Parathyroid adenoma (tissue), 2 donors: ENCODE data around the gene ABCC3.

Experiments used
- H2AFZ ChIP-seq: fragments of 300-600 bp; sonication (generic); one replicate; pipeline ENCODE4 v1.7.0; 2017; ENCODE audit warnings: antibody characterized with exemption, mild to moderate bottlenecking
- H3K27ac ChIP-seq: fragments of 300-600 bp; sonication (generic); one replicate; pipeline ENCODE4 v1.7.0; 2017
- H3K27me3 ChIP-seq: fragments of 300-600 bp; sonication (generic); one replicate; pipeline ENCODE4 v1.7.0; 2017; ENCODE audit warnings: low read length; ENCODE audit not compliant: control insufficient read depth, insufficient read depth
- H3K36me3 ChIP-seq: fragments of 300-600 bp; sonication (generic); one replicate; pipeline ENCODE4 v1.7.0; 2017; ENCODE audit warnings: low read length; ENCODE audit not compliant: control insufficient read depth, insufficient read depth
- H3K4me1 ChIP-seq: fragments of 300-600 bp; sonication (generic); one replicate; pipeline ENCODE4 v1.7.0; 2017; ENCODE audit warnings: control low read depth
- H3K4me2 ChIP-seq: fragments of 300-600 bp; sonication (generic); one replicate; pipeline ENCODE4 v1.7.0; 2017; ENCODE audit warnings: low read length
- H3K4me3 ChIP-seq: fragments of 300-600 bp; sonication (generic); one replicate; pipeline ENCODE4 v1.7.0; 2017; ENCODE audit warnings: low read depth, low read length
- H3K79me2 ChIP-seq: fragments of 300-600 bp; sonication (generic); one replicate; pipeline ENCODE4 v1.7.0; 2017; ENCODE audit warnings: control low read depth
- H3K9ac ChIP-seq: fragments of 300-600 bp; sonication (generic); one replicate; pipeline ENCODE4 v1.7.0; 2017; ENCODE audit warnings: mild to moderate bottlenecking
- H3K9me3 ChIP-seq: fragments of 300-600 bp; sonication (generic); one replicate; pipeline ENCODE4 v1.7.0; 2017; ENCODE audit warnings: low read length; ENCODE audit not compliant: control insufficient read depth
- TF ChIP-seq, protein P1 (sequence below): fragments of 300-600 bp; sonication (generic); IDR thresholded peaks from one replicate; pipeline ENCODE4 v1.7.0; 2017; ENCODE audit warnings: antibody characterized with exemption, mild to moderate bottlenecking
- donor health status: primary hyperparathyroidism.

The ABCC3 gene

DNA sequence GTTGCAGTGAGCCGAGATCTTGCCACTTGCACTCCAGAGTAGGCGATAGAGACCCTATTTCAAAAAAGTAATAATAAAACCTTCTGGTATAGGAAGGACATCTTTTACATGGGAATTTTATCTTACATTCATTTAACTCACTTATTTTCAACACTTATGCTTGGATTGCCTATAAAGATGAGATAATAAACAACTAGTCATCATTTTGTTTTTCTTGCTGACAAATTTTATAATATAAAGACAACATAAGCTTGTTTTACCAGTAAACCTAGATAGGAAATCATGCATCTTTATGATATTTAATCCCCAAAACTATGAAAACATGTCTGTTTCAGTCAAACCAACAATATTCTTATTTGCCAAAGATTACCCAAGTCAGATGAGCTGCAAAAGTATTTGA, 17.0 kb downstream of the ABCC3 start:
- no peaks in the 10 kb centered on the region for H3K36me3 ChIP-seq
- no peaks in the 10 kb centered on the region for H3K9me3 ChIP-seq
- H2AFZ ChIP-seq, result no peak overlapping the region
- H3K9ac ChIP-seq, result no peak overlapping the region
- no peaks in the 10 kb centered on the region for H3K27me3 ChIP-seq
- H3K4me1 ChIP-seq, result no peaks in the 10 kb centered on the region
- no peaks in the 10 kb centered on the region for H3K79me2 ChIP-seq
- H3K4me2 ChIP-seq, result no peak overlapping the region
- TF ChIP-seq, protein P1, sequence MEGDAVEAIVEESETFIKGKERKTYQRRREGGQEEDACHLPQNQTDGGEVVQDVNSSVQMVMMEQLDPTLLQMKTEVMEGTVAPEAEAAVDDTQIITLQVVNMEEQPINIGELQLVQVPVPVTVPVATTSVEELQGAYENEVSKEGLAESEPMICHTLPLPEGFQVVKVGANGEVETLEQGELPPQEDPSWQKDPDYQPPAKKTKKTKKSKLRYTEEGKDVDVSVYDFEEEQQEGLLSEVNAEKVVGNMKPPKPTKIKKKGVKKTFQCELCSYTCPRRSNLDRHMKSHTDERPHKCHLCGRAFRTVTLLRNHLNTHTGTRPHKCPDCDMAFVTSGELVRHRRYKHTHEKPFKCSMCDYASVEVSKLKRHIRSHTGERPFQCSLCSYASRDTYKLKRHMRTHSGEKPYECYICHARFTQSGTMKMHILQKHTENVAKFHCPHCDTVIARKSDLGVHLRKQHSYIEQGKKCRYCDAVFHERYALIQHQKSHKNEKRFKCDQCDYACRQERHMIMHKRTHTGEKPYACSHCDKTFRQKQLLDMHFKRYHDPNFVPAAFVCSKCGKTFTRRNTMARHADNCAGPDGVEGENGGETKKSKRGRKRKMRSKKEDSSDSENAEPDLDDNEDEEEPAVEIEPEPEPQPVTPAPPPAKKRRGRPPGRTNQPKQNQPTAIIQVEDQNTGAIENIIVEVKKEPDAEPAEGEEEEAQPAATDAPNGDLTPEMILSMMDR, result no peak
- H3K4me3 ChIP-seq, result no peak overlapping the region
- H3K27ac ChIP-seq, result no peak overlapping the region

DNA sequence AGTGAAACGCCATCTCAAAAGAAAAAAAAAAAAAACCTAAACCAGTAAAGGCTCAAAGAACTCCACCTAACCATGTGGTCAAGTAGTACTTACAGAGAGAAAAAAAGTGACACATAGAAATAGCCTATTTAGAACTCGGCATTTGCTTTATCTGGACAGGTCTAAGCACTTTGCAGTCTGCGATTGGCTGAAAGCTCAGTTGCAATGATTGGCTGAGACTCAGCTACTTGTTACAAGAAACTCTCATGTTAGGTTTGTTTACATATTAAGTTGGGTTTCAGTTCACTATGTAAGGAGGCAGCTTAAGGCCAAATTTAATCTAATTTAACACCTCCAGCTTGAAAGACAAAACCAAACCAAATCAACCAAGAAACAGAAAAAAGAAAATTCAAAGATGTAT, 19.1 kb downstream of the ABCC3 start:
- peak overlapping the region; percentile 34 for H2AFZ ChIP-seq
- no peaks in the 10 kb centered on the region for H3K9me3 ChIP-seq
- H3K4me3 ChIP-seq, result no peak overlapping the region
- no peak overlapping the region for H3K4me2 ChIP-seq
- H3K27me3 ChIP-seq, result no peaks in the 10 kb centered on the region
- TF ChIP-seq, protein P1, result no peak
- no peaks in the 10 kb centered on the region for H3K4me1 ChIP-seq
- H3K9ac ChIP-seq, result no peak overlapping the region
- H3K36me3 ChIP-seq, result no peaks in the 10 kb centered on the region
- H3K27ac ChIP-seq, result no peak overlapping the region
- no peaks in the 10 kb centered on the region for H3K79me2 ChIP-seq

- peaks cover 25% of the 10 kb centered on the region for H3K4me1 ChIP-seq
- H2AFZ ChIP-seq, result no peak overlapping the region
- no peak overlapping the region for H3K27ac ChIP-seq
- H3K4me3 ChIP-seq, result no peak overlapping the region
- no peak overlapping the region for H3K9ac ChIP-seq
- no peaks in the 10 kb centered on the region for H3K27me3 ChIP-seq
- no peaks in the 10 kb centered on the region for H3K9me3 ChIP-seq
- TF ChIP-seq, protein P1, result no peak
- no peaks in the 10 kb centered on the region for H3K36me3 ChIP-seq
- H3K4me2 ChIP-seq, result no peak overlapping the region
- H3K79me2 ChIP-seq, result no peaks in the 10 kb centered on the region
These were observed 21.8 kb downstream of the ABCC3 start for GRCh38 chr17:50656509-50656908.

DNA sequence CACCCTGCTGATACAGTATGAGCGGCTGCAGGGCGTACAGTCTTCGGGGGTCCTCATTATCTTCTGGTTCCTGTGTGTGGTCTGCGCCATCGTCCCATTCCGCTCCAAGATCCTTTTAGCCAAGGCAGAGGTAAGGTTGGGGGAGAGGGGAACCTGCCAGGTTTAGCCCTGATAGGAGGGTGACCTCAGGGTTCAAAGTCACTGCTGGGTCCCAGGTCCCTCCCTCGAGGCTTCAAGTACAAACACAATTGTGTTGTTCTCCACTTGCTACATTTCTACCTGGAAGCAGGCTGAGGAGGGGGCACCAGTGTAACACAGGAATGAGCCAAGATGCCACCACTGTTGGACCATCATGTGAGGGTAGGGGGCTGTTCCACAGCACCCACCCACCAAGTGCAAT, 22.4 kb downstream of the ABCC3 start:
- Histone ChIP-seq H3K9ac (no peak overlapping the region), H3K27ac (no peak overlapping the region), H3K27me3 (no peaks in the 10 kb centered on the region), H3K4me2 (no peak overlapping the region), H3K4me3 (no peak overlapping the region), H3K9me3 (no peaks in the 10 kb centered on the region), H2AFZ (no peak overlapping the region), H3K79me2 (no peaks in the 10 kb centered on the region), H3K4me1 (peaks cover 31% of the 10 kb centered on the region), H3K36me3 (no peaks in the 10 kb centered on the region)
- TF ChIP-seq, protein P1, result no peak

- H3K9ac ChIP-seq, result no peak overlapping the region
- H3K36me3 ChIP-seq, result no peaks in the 10 kb centered on the region
- no peaks in the 10 kb centered on the region for H3K9me3 ChIP-seq
- no peak overlapping the region for H3K4me3 ChIP-seq
- H3K4me1 ChIP-seq, result peaks cover 36% of the 10 kb centered on the region
- no peaks in the 10 kb centered on the region for H3K79me2 ChIP-seq
- H3K4me2 ChIP-seq, result no peak overlapping the region
- no peak overlapping the region for H3K27ac ChIP-seq
- TF ChIP-seq, protein P1, result no peak
- no peaks in the 10 kb centered on the region for H3K27me3 ChIP-seq
- no peak overlapping the region for H2AFZ ChIP-seq
These were observed 22.9 kb downstream of the ABCC3 start for GRCh38 chr17:50657627-50658026.
